Karpas-422 (cell line): ENCODE results near the gene KCNMB4. TPM values are rescaled to one million over a fixed set of nuclear protein-coding genes. Genes with fewer than 3 reads are reported as not detected.
"Not testable (repeated sequence)": the region's sequence is repeated elsewhere in the genome, so short reads cannot be mapped to it uniquely, and the experiment has no call there.

Source experiments
- DNase-seq: peaks from one replicate; pipeline ENCODE4 v3.0.0-alpha.2; 2015
- H2AFZ ChIP-seq: fragments of 200-600 bp; sonication (generic); 2 replicates; pipeline ENCODE4 v1.6.1; 2014; ENCODE audit warnings: antibody characterized with exemption, low read length, mixed read lengths
- H3K27ac ChIP-seq: fragments of 200-600 bp; sonication (generic); 2 replicates; pipeline ENCODE4 v1.5.1; 2014; ENCODE audit warnings: mild to moderate bottlenecking, low read length, moderate library complexity
- H3K27me3 ChIP-seq: fragments of 200-600 bp; sonication (generic); 2 replicates; pipeline ENCODE4 v1.6.1; 2014; ENCODE audit warnings: low read length, mixed read lengths
- H3K36me3 ChIP-seq: fragments of 200-600 bp; sonication (generic); 2 replicates; pipeline ENCODE4 v1.6.1; 2014; ENCODE audit warnings: low read length, mixed read lengths; ENCODE audit not compliant: insufficient read depth
- H3K4me1 ChIP-seq: fragments of 200-600 bp; sonication (generic); 2 replicates; pipeline ENCODE4 v1.6.1; 2014; ENCODE audit warnings: mild to moderate bottlenecking, low read length, mixed read lengths
- H3K4me2 ChIP-seq: fragments of 200-600 bp; sonication (generic); 2 replicates; pipeline ENCODE4 v1.6.1; 2014; ENCODE audit warnings: low read length, low read depth, mild to moderate bottlenecking; ENCODE audit not compliant: poor library complexity, severe bottlenecking
- H3K4me3 ChIP-seq: fragments of 200-600 bp; sonication (generic); 2 replicates; pipeline ENCODE4 v1.5.1; 2014; ENCODE audit warnings: mild to moderate bottlenecking, antibody characterized with exemption, low read length, mixed read lengths
- H3K79me2 ChIP-seq: fragments of 200-600 bp; sonication (generic); 2 replicates; pipeline ENCODE4 v1.6.1; 2014; ENCODE audit warnings: mild to moderate bottlenecking, low read length, mixed read lengths
- H3K9ac ChIP-seq: fragments of 200-600 bp; sonication (generic); 2 replicates; pipeline ENCODE4 v1.6.0; 2014; ENCODE audit warnings: low read length
- H3K9me2 ChIP-seq: fragments of 200-600 bp; sonication (generic), shearing (Covaris generic); replicated peaks from 2 replicates; pipeline ENCODE4 v1.6.0; 2014; ENCODE audit warnings: mild to moderate bottlenecking, low read length, moderate library complexity; ENCODE audit not compliant: insufficient read depth
- H3K9me3 ChIP-seq: fragments of 300-700, 200-600 bp; sonication (generic); 2 replicates; pipeline ENCODE4 v1.6.1; 2014; ENCODE audit warnings: low read length, mixed read lengths
- H4K20me1 ChIP-seq: fragments of 200-600 bp; sonication (generic); 2 replicates; pipeline ENCODE4 v1.6.1; 2014; ENCODE audit warnings: mild to moderate bottlenecking, antibody characterized with exemption, low read length, low read depth; ENCODE audit not compliant: insufficient read depth
- total RNA-seq: library from RNA; depleted of rRNA; stranded (reverse); fragments of >200 nt; shearing (Covaris generic); gene quantifications from 2 replicates; pipeline ENCODE4 v1.2.3, GENCODE V29; 2014; ENCODE audit warnings: low replicate concordance

Gene KCNMB4
- total RNA-seq, 1 experiment from 2014 or later, result 55.5 TPM

DNA sequence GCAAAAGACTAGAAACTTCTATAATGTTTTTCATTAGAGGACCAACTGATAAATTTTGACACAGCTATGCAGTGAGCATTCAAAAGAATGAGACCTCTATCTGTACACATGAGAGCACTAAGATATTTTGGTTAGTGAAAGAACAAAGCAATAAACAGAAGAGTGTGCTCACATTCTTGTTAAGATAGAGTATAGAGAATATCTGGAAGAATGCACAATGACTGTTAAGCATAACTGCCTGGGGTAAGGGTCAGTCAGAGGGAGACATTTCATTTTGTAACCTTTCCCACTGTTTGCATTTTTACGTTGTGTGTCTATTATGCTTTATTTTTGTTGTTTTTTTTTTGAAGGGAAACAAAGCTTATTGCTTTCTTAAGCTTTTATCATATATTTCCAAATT is 20.7 kb downstream of the KCNMB4 start:
- Histone ChIP-seq H2AFZ (no peak overlapping the region), H3K9me3 (no peaks in the 10 kb centered on the region), H3K4me3 (no peak overlapping the region), H3K9me2 (no peaks in the 10 kb centered on the region), H3K9ac (no peak overlapping the region), H3K4me1 (peaks cover 51% of the 10 kb centered on the region), H3K4me2 (no peak overlapping the region), H3K36me3 (peaks cover 59% of the 10 kb centered on the region), H4K20me1 (peaks cover 24% of the 10 kb centered on the region), H3K79me2 (peaks cover 95% of the 10 kb centered on the region), H3K27ac (no peak overlapping the region), H3K27me3 (no peaks in the 10 kb centered on the region)
- DNase-seq, result no peak

GRCh38 chr12:70389678-70390077 is 23.6 kb downstream of the KCNMB4 start:
- H2AFZ ChIP-seq, result no peak overlapping the region
- H3K9ac ChIP-seq, result no peak overlapping the region
- peaks cover 18% of the 10 kb centered on the region for H4K20me1 ChIP-seq
- H3K4me1 ChIP-seq, result peaks cover 59% of the 10 kb centered on the region
- no peaks in the 10 kb centered on the region for H3K9me3 ChIP-seq
- no peak for DNase-seq
- H3K4me2 ChIP-seq, result no peak overlapping the region
- H3K27ac ChIP-seq, result peak overlapping the region; percentile 8; the same call in 1 of the 2 replicates
- peaks cover 64% of the 10 kb centered on the region for H3K36me3 ChIP-seq
- H3K4me3 ChIP-seq, result no peak overlapping the region
- H3K79me2 ChIP-seq, result peaks cover 97% of the 10 kb centered on the region
- H3K9me2 ChIP-seq, result no peaks in the 10 kb centered on the region
- H3K27me3 ChIP-seq, result no peaks in the 10 kb centered on the region

DNA sequence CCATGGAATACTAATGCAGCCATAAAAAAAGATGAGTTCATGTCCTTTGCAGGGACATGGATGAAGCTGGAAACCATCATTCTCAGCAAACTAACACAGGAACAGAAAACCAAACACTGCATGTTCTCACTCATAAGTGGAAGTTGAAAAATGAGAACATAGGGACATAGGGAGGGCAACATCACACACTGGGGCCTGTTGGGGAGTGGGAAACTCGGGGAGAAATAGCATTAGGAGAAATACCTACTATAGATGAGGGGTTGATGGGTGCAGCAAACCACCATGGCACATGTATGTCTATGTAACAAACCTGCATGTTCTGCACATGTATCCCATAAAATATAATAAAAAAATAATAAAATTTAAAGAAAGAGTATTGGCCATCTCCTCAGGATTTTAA is 26.5 kb downstream of the KCNMB4 start:
- not testable (repeated sequence) for H3K27ac ChIP-seq, H3K27me3 ChIP-seq, H3K9me2 ChIP-seq, H3K4me3 ChIP-seq, H2AFZ ChIP-seq, H3K9ac ChIP-seq, H3K9me3 ChIP-seq, H3K4me2 ChIP-seq, DNase-seq
- Histone ChIP-seq H3K4me1 (peaks cover 80% of the 10 kb centered on the region), H4K20me1 (peaks cover 40% of the 10 kb centered on the region), H3K36me3 (peaks cover 69% of the 10 kb centered on the region), H3K79me2 (peaks cover 97% of the 10 kb centered on the region)

- Histone ChIP-seq H3K27me3 (no peaks in the 10 kb centered on the region), H3K36me3 (peaks cover 72% of the 10 kb centered on the region), H4K20me1 (peaks cover 51% of the 10 kb centered on the region), H3K9ac (no peak overlapping the region), H3K9me2 (no peaks in the 10 kb centered on the region), H2AFZ (no peak overlapping the region), H3K9me3 (no peaks in the 10 kb centered on the region), H3K4me3 (no peak overlapping the region), H3K4me2 (no peak overlapping the region), H3K4me1 (peaks cover 85% of the 10 kb centered on the region), H3K27ac (peak overlapping the region; percentile 38), H3K79me2 (peaks cover 97% of the 10 kb centered on the region)
- DNase-seq, result no peak
These were observed 27.9 kb downstream of the KCNMB4 start for GRCh38 chr12:70393787-70394499.

DNA sequence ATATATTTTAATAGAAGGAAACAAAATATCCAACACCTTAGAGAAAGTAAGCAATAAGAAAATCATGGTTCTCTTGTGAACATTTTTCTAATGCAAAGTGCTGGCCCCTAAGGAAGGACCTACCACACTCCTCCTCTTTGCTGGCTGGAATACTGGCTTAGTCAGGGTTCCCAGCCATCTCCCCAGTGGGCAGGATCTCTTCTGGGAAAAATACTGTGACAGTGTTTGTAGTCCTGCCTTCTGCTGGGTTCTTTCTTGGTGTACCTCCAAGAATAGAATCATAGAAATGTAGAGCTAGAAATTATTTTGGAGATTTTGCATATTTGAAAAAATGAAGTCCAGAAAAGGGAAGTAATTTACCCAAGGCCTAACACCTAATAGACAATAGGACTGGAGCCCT is 31.9 kb downstream of the KCNMB4 start:
- Histone ChIP-seq H3K4me3 (no peak overlapping the region), H3K4me2 (peak overlapping the region; percentile 20), H3K36me3 (peaks cover 88% of the 10 kb centered on the region), H3K9me2 (no peaks in the 10 kb centered on the region), H3K9ac (no peak overlapping the region), H3K79me2 (peaks cover 100% of the 10 kb centered on the region), H3K9me3 (no peaks in the 10 kb centered on the region), H3K4me1 (peaks cover 58% of the 10 kb centered on the region), H3K27ac (peak overlapping the region; percentile 12), H4K20me1 (peaks cover 44% of the 10 kb centered on the region), H2AFZ (no peak overlapping the region), H3K27me3 (no peaks in the 10 kb centered on the region)
- DNase-seq, result peak; percentile 71

GRCh38 chr12:70398862-70399261 is 32.8 kb downstream of the KCNMB4 start:
- H3K4me3 ChIP-seq, result no peak overlapping the region
- H3K4me2 ChIP-seq, result no peak overlapping the region
- no peaks in the 10 kb centered on the region for H3K9me3 ChIP-seq
- peaks cover 90% of the 10 kb centered on the region for H3K36me3 ChIP-seq
- peaks cover 44% of the 10 kb centered on the region for H4K20me1 ChIP-seq
- H3K9ac ChIP-seq, result no peak overlapping the region
- peak overlapping the region; percentile 12; the same call in 1 of the 2 replicates for H3K27ac ChIP-seq
- H3K9me2 ChIP-seq, result no peaks in the 10 kb centered on the region
- H3K27me3 ChIP-seq, result no peaks in the 10 kb centered on the region
- peaks cover 52% of the 10 kb centered on the region for H3K4me1 ChIP-seq
- H2AFZ ChIP-seq, result no peak overlapping the region
- no peak for DNase-seq
- H3K79me2 ChIP-seq, result peaks cover 98% of the 10 kb centered on the region

- Histone ChIP-seq H3K9me3 (no peaks in the 10 kb centered on the region), H3K27me3 (no peaks in the 10 kb centered on the region), H2AFZ (no peak overlapping the region), H3K9ac (no peak overlapping the region), H3K27ac (no peak overlapping the region), H3K36me3 (peaks cover 90% of the 10 kb centered on the region), H3K4me3 (no peak overlapping the region), H3K4me2 (no peak overlapping the region), H3K79me2 (peaks cover 98% of the 10 kb centered on the region), H3K4me1 (peaks cover 47% of the 10 kb centered on the region), H3K9me2 (no peaks in the 10 kb centered on the region), H4K20me1 (peaks cover 44% of the 10 kb centered on the region)
- no peak for DNase-seq
These were observed 33.2 kb downstream of the KCNMB4 start for GRCh38 chr12:70399311-70399710.

GRCh38 chr12:70400124-70400523 is 34.0 kb downstream of the KCNMB4 start:
- Histone ChIP-seq H3K9me2 (no peaks in the 10 kb centered on the region), H4K20me1 (peaks cover 42% of the 10 kb centered on the region), H3K4me3 (no peak overlapping the region), H3K4me1 (peaks cover 39% of the 10 kb centered on the region), H3K9ac (no peak overlapping the region), H3K27ac (no peak overlapping the region), H3K36me3 (peaks cover 91% of the 10 kb centered on the region), H3K9me3 (no peaks in the 10 kb centered on the region), H3K4me2 (no peak overlapping the region), H2AFZ (no peak overlapping the region), H3K79me2 (peaks cover 98% of the 10 kb centered on the region), H3K27me3 (no peaks in the 10 kb centered on the region)
- no peak for DNase-seq
